GM12872 (cell line): Measurements from ENCODE around the gene PLXNA2.

Experiments used
- CTCF ChIP-seq: IDR thresholded peaks from 3 replicates; pipeline ENCODE4 v1.5.1; 2011; ENCODE audit warnings: low read depth, mild to moderate bottlenecking, low read length, moderate library complexity; ENCODE audit not compliant: insufficient read depth

The PLXNA2 gene

GRCh38 chr1:208043691-208044181 lies 200.4 kb downstream of the PLXNA2 start:
- TF ChIP-seq CTCF: no peak

GRCh38 chr1:208042868-208043267 lies 201.3 kb downstream of the PLXNA2 start:
- no peak for TF ChIP-seq CTCF

- TF ChIP-seq CTCF: no peak
Measured at GRCh38 chr1:208042041-208042615, 202.1 kb downstream of the PLXNA2 start.

- no peak for TF ChIP-seq CTCF
Measured at GRCh38 chr1:208041505-208041904, 202.7 kb downstream of the PLXNA2 start.

GRCh38 chr1:208040821-208041297 lies 203.3 kb downstream of the PLXNA2 start:
- no peak for TF ChIP-seq CTCF

- TF ChIP-seq CTCF: no peak
Measured at GRCh38 chr1:208039536-208040332, 204.4 kb downstream of the PLXNA2 start.

GRCh38 chr1:208038303-208038702 lies 205.9 kb downstream of the PLXNA2 start:
- TF ChIP-seq CTCF: no peak
